DOHH2 (cell line): ENCODE measurements around the gene GEMIN7.

Source experiments
- H3F3A ChIP-seq: fragments of 200-600 bp; sonication (generic), shearing (Covaris generic); 2 replicates; pipeline ENCODE4 v1.6.0; 2016; ENCODE audit warnings: antibody characterized with exemption, mild to moderate bottlenecking; ENCODE audit not compliant: control insufficient read depth, insufficient read depth
- H3K27ac ChIP-seq: fragments of 200-600 bp; sonication (generic); 2 replicates; pipeline ENCODE4 v1.5.1; 2014; ENCODE audit warnings: low read depth, mild to moderate bottlenecking, low read length, moderate library complexity
- H3K27me3 ChIP-seq: fragments of 200-600 bp; sonication (generic); 2 replicates; pipeline ENCODE4 v1.6.1; 2014; ENCODE audit warnings: mild to moderate bottlenecking, low read length, mixed read lengths; ENCODE audit not compliant: control insufficient read depth
- H3K36me3 ChIP-seq: fragments of 200-600 bp; sonication (generic); 2 replicates; pipeline ENCODE4 v1.6.1; 2014; ENCODE audit warnings: mild to moderate bottlenecking, low read length, moderate library complexity, mixed read lengths; ENCODE audit not compliant: control insufficient read depth
- H3K4me1 ChIP-seq: fragments of 200-600 bp; sonication (generic); 2 replicates; pipeline ENCODE4 v1.6.1; 2014; ENCODE audit warnings: mild to moderate bottlenecking, low read length, mixed read lengths; ENCODE audit not compliant: control insufficient read depth
- H3K4me2 ChIP-seq: fragments of 200-600 bp; sonication (generic); 2 replicates; pipeline ENCODE4 v1.6.0; 2014; ENCODE audit warnings: mild to moderate bottlenecking, low read length, moderate library complexity
- H3K4me3 ChIP-seq: fragments of 200-600 bp; sonication (generic); 2 replicates; pipeline ENCODE4 v1.5.1; 2014; ENCODE audit warnings: mild to moderate bottlenecking, low read length, mixed read lengths
- H3K79me2 ChIP-seq: fragments of 200-600 bp; sonication (generic); 2 replicates; pipeline ENCODE4 v1.6.1; 2014; ENCODE audit warnings: mild to moderate bottlenecking, low read length, mixed read lengths; ENCODE audit not compliant: control insufficient read depth
- H3K9me2 ChIP-seq: fragments of 200-600 bp; sonication (generic); replicated peaks from 2 replicates; pipeline ENCODE4 v1.6.1; 2014; ENCODE audit warnings: mild to moderate bottlenecking, low read length, mixed read lengths; ENCODE audit not compliant: control insufficient read depth
- H3K9me3 ChIP-seq: fragments of 200-600 bp; sonication (generic); 2 replicates; pipeline ENCODE4 v1.6.1; 2014; ENCODE audit warnings: antibody characterized with exemption, low read length, mixed read lengths; ENCODE audit not compliant: control insufficient read depth, insufficient read depth
- H4K20me1 ChIP-seq: fragments of 200-600 bp; sonication (generic); 2 replicates; pipeline ENCODE4 v1.6.0; 2014; ENCODE audit warnings: low read depth, mild to moderate bottlenecking, antibody characterized with exemption, low read length, moderate library complexity; ENCODE audit not compliant: control insufficient read depth, insufficient read depth
- CTCF ChIP-seq: fragments of 200-600 bp; sonication (generic); IDR thresholded peaks from one replicate; pipeline ENCODE4 v1.5.1; 2014; ENCODE audit warnings: antibody characterized with exemption, mild to moderate bottlenecking, low read depth, low read length; ENCODE audit not compliant: poor library complexity, severe bottlenecking
- EZH2phosphoT487 ChIP-seq: fragments of 200-600 bp; sonication (generic); IDR thresholded peaks from 2 replicates; pipeline ENCODE4 v1.6.1; 2017; ENCODE audit warnings: borderline replicate concordance, mild to moderate bottlenecking, antibody characterized with exemption, low read length, moderate library complexity, mixed read lengths

GEMIN7 gene

GRCh38 chr19:45082170-45082569 is 3.1 kb downstream of the GEMIN7 start:
- peaks cover 10% of the 10 kb centered on the region for H3F3A ChIP-seq
- peaks cover 62% of the 10 kb centered on the region for H3K36me3 ChIP-seq
- no peaks in the 10 kb centered on the region for H3K9me3 ChIP-seq
- H4K20me1 ChIP-seq, result peaks cover 8% of the 10 kb centered on the region
- peaks cover 88% of the 10 kb centered on the region for H3K79me2 ChIP-seq
- H3K4me2 ChIP-seq, result peak overlapping the region; percentile 83
- no peaks in the 10 kb centered on the region for H3K27me3 ChIP-seq
- H3K9me2 ChIP-seq, result no peaks in the 10 kb centered on the region
- no peak overlapping the region for H3K27ac ChIP-seq
- TF ChIP-seq EZH2phosphoT487 (no peak), CTCF (no peak)
- H3K4me3 ChIP-seq, result no peak overlapping the region
- H3K4me1 ChIP-seq, result peaks cover 44% of the 10 kb centered on the region

- Histone ChIP-seq H3K4me3 (no peak overlapping the region), H3K27me3 (no peaks in the 10 kb centered on the region), H3F3A (peaks cover 19% of the 10 kb centered on the region), H3K79me2 (peaks cover 67% of the 10 kb centered on the region), H3K36me3 (peaks cover 70% of the 10 kb centered on the region), H3K27ac (no peak overlapping the region), H3K9me2 (no peaks in the 10 kb centered on the region), H4K20me1 (peaks cover 5% of the 10 kb centered on the region; the same call in 1 of the 2 replicates), H3K9me3 (no peaks in the 10 kb centered on the region), H3K4me2 (no peak overlapping the region), H3K4me1 (peaks cover 18% of the 10 kb centered on the region)
- TF ChIP-seq CTCF (no peak), EZH2phosphoT487 (no peak)
Measured at GRCh38 chr19:45086480-45086879, 7.4 kb downstream of the GEMIN7 start.

- no peak overlapping the region for H3K4me3 ChIP-seq
- TF ChIP-seq EZH2phosphoT487, result no peak
- TF ChIP-seq CTCF, result no peak
- H3K4me2 ChIP-seq, result no peak overlapping the region
- H4K20me1 ChIP-seq, result no peaks in the 10 kb centered on the region
- H3F3A ChIP-seq, result peaks cover 21% of the 10 kb centered on the region
- peaks cover 60% of the 10 kb centered on the region for H3K36me3 ChIP-seq
- H3K9me3 ChIP-seq, result no peaks in the 10 kb centered on the region
- peaks cover 13% of the 10 kb centered on the region for H3K4me1 ChIP-seq
- no peaks in the 10 kb centered on the region for H3K27me3 ChIP-seq
- H3K9me2 ChIP-seq, result no peaks in the 10 kb centered on the region
- H3K27ac ChIP-seq, result no peak overlapping the region
- peaks cover 59% of the 10 kb centered on the region for H3K79me2 ChIP-seq
Measured at GRCh38 chr19:45087531-45087930, 8.5 kb downstream of the GEMIN7 start.

- Histone ChIP-seq H3K79me2 (peaks cover 58% of the 10 kb centered on the region), H3K9me2 (no peaks in the 10 kb centered on the region), H4K20me1 (peaks cover 13% of the 10 kb centered on the region; the same call in 1 of the 2 replicates), H3K4me3 (no peak overlapping the region), H3K4me2 (no peak overlapping the region), H3K27ac (no peak overlapping the region), H3K4me1 (peaks cover 27% of the 10 kb centered on the region), H3K36me3 (peaks cover 61% of the 10 kb centered on the region), H3K27me3 (no peaks in the 10 kb centered on the region), H3F3A (peaks cover 21% of the 10 kb centered on the region), H3K9me3 (no peaks in the 10 kb centered on the region)
- TF ChIP-seq EZH2phosphoT487 (no peak), CTCF (no peak)
Measured at GRCh38 chr19:45090034-45090433, 11.0 kb downstream of the GEMIN7 start.
